CD14-positive monocyte (primary cell): Measurements from ENCODE around the gene OCRL. TPM values are rescaled to one million over a fixed set of nuclear protein-coding genes. Genes with fewer than 3 reads are reported as not detected.
A peak's percentile ranks its signal among the peaks of the same experiment; 100 is the strongest.

Experiments
- DNase-seq, 3 donors: peaks; one replicate each; pipeline ENCODE4 v3.0.0-alpha.2; 2011 to 2022
- H2AFZ ChIP-seq: 2 replicates; pipeline ENCODE4 v1.6.0; 2012; ENCODE audit warnings: mild to moderate bottlenecking, low read depth, low read length, inconsistent platforms; ENCODE audit not compliant: insufficient read depth, poor library complexity, severe bottlenecking
- H3K27ac ChIP-seq, 2 donors: 1 replicate in 1 of 2; 2 replicates in 1 of 2; pipeline ENCODE4 v1.5.1; 2012 to 2013; ENCODE audit warnings: low read length in 2 of 2, control low read depth in 1 of 2, inconsistent platforms in 1 of 2, low read depth in 1 of 2, mild to moderate bottlenecking in 1 of 2
- H3K27me3 ChIP-seq, 2 donors: one replicate each; pipeline versions ENCODE4 v1.6.0 to v1.6.1; 2011 to 2013; ENCODE audit warnings: low read length in 2 of 2; ENCODE audit not compliant: control insufficient read depth in 2 of 2, insufficient read depth in 2 of 2
- H3K36me3 ChIP-seq, 2 donors: replicated peaks in 1 of 2; 1 replicate in 1 of 2; 2 replicates in 1 of 2; pipeline versions ENCODE4 v1.5.1 to v1.6.1; 2012 to 2013; ENCODE audit warnings: low read length in 2 of 2, control low read depth in 1 of 2, inconsistent platforms in 1 of 2, mild to moderate bottlenecking in 1 of 2; ENCODE audit not compliant: insufficient read depth in 2 of 2, control insufficient read depth in 1 of 2
- H3K4me1 ChIP-seq, 2 donors: 1 replicate in 1 of 2; 2 replicates in 1 of 2; pipeline versions ENCODE4 v1.5.1 to v1.6.1; 2012 to 2013; ENCODE audit warnings: low read length in 2 of 2, control low read depth in 1 of 2, inconsistent platforms in 1 of 2, mild to moderate bottlenecking in 1 of 2, moderate library complexity in 1 of 2; ENCODE audit not compliant: insufficient read depth in 2 of 2, control insufficient read depth in 1 of 2
- H3K4me2 ChIP-seq: replicated peaks from 2 replicates; pipeline ENCODE3; 2012; ENCODE audit warnings: low read length, moderate library complexity, mild to moderate bottlenecking; ENCODE audit not compliant: poor library complexity, severe bottlenecking; ENCODE audit errors: extremely low read depth
- H3K4me3 ChIP-seq, 3 experiments: fragments of 200-600 bp in 1 of 3; sonication (generic) in 1 of 3; replicated peaks in 1 of 3; 1 replicate in 2 of 3; 2 replicates in 1 of 3; pipeline ENCODE4 v1.5.1; 2011 to 2013; ENCODE audit warnings: low read length in 3 of 3, mild to moderate bottlenecking in 3 of 3, control low read depth in 2 of 3, low read depth in 2 of 3, inconsistent platforms in 1 of 3, moderate library complexity in 1 of 3
- H3K79me2 ChIP-seq: 2 replicates; pipeline ENCODE4 v1.6.0; 2012; ENCODE audit warnings: mild to moderate bottlenecking, control low read depth, inconsistent platforms, low read length, moderate library complexity; ENCODE audit not compliant: insufficient read depth
- H3K9ac ChIP-seq: 2 replicates; pipeline ENCODE4 v1.6.0; 2017; ENCODE audit warnings: low read length, mild to moderate bottlenecking; ENCODE audit not compliant: insufficient read depth, poor library complexity, severe bottlenecking
- H3K9me3 ChIP-seq, 2 donors: replicated peaks in 1 of 2; 1 replicate in 1 of 2; 2 replicates in 1 of 2; pipeline versions ENCODE4 v1.5.1 to v1.6.1; 2012 to 2013; ENCODE audit warnings: low read length in 2 of 2, control low read depth in 1 of 2; ENCODE audit not compliant: control insufficient read depth in 1 of 2, insufficient read depth in 1 of 2
- H4K20me1 ChIP-seq: 2 replicates; pipeline ENCODE4 v1.6.0; 2012; ENCODE audit warnings: mild to moderate bottlenecking, low read length, control low read depth, moderate library complexity; ENCODE audit not compliant: insufficient read depth
- H3K27ac Mint-ChIP-seq, 7 donors: one replicate each; pipeline ENCODE4 v1.8.0; 2020; ENCODE audit warnings: mild to moderate bottlenecking in 7 of 7, mixed read lengths in 7 of 7, moderate library complexity in 6 of 7, inconsistent platforms in 2 of 7
- H3K27me3 Mint-ChIP-seq, 3 donors: one replicate each; pipeline ENCODE4 v1.8.0; 2021 to 2022; ENCODE audit warnings: low read depth in 3 of 3, mild to moderate bottlenecking in 3 of 3, mixed read lengths in 3 of 3, moderate library complexity in 3 of 3, inconsistent platforms in 1 of 3
- H3K36me3 Mint-ChIP-seq, 2 donors: one replicate each; pipeline ENCODE4 v1.8.0; 2020; ENCODE audit warnings: mixed read lengths in 2 of 2, inconsistent platforms in 1 of 2, mild to moderate bottlenecking in 1 of 2
- H3K4me1 Mint-ChIP-seq: one replicate; pipeline ENCODE4 v1.8.0; 2020; ENCODE audit warnings: mild to moderate bottlenecking, mixed read lengths
- H3K4me3 Mint-ChIP-seq, 2 donors: one replicate each; pipeline ENCODE4 v1.8.0; 2020; ENCODE audit warnings: mild to moderate bottlenecking in 2 of 2, mixed read lengths in 2 of 2, moderate library complexity in 1 of 2
- H3K9me3 Mint-ChIP-seq, 7 donors: one replicate each; pipeline ENCODE4 v1.8.0; 2020 to 2022; ENCODE audit warnings: mixed read lengths in 7 of 7, mild to moderate bottlenecking in 6 of 7, moderate library complexity in 6 of 7, inconsistent platforms in 2 of 7
- WGBS: methylation state at CpG from one replicate; pipeline ENCODE4 v1.1.5; 2013; ENCODE audit warnings: missing lambda C conversion rate; ENCODE audit not compliant: insufficient coverage; 5-methylcytosine and 5-hydroxymethylcytosine counted together
- intact Hi-C, 2 donors: fragments of 100-400 bp; cut with micrococcal nuclease; formaldehyde crosslinking; loops; one replicate each; pipeline versions ENCODE4 v1.15.0 to v1.15.1; 2023
- polyA plus RNA-seq, 3 donors: library from polyadenylated mRNA; depleted of rRNA in 1 of 3; unstranded in 2 of 3; stranded (reverse) in 1 of 3; fragments of 300-500 nt in 2 of 3; fragments of >200 nt in 1 of 3; fragmentation: Illumina TruSeq in 2 of 3; gene quantifications; 1 replicate in 2 of 3; 2 replicates in 1 of 3; pipeline ENCODE4 v1.2.3, GENCODE V29; 2012 to 2021
- TF ChIP-seq, protein P1 (sequence below): fragments of 200-600 bp; IDR thresholded peaks from one replicate; pipeline ENCODE4 v1.8.0; 2022; ENCODE audit warnings: antibody characterized with exemption, mild to moderate bottlenecking

OCRL gene
- polyA plus RNA-seq, 3 donors = 1.8 to 11.2 (median 2.4) TPM

DNA sequence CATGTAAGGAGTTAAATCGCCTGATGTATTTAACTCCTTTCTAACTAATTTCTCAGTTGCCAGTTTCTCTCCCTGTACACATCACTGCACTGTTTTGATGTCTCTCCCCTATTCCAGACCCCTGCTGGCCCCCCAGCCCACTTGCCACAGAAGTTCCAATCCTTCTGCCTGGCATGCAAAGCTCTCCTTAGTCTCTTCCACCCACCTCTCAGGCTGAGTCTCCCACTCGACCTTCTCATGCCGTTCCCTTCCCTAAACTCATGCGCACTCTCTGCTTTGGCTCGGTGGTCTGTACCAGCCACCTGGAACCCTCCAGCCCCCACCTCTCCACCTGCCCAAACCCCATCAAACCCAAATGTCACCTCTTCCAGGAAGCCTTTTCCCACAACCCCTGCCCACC is 57.8 kb downstream of the OCRL start:
- Histone ChIP-seq H3K79me2 (no peaks in the 10 kb centered on the region), H2AFZ (no peak overlapping the region), H3K27ac (no peak overlapping the region), H3K36me3 (peaks cover 9 to 24% of the 10 kb centered on the region in 2 donors), H3K9ac (no peak overlapping the region), H3K27me3 (no peaks in the 10 kb centered on the region), H3K4me1 (no peaks in the 10 kb centered on the region), H3K4me2 (no peak overlapping the region), H3K9me3 (no peaks in the 10 kb centered on the region), H3K4me3 (no peak overlapping the region), H4K20me1 (no peaks in the 10 kb centered on the region)
- WGBS = 83% methylated on average over 3 of the region's 5 CpGs
- Mint-ChIP-seq H3K27ac (no peak overlapping the region), H3K4me1 (peaks cover 9% of the 10 kb centered on the region), H3K4me3 (no peak overlapping the region), H3K9me3 (no peaks in the 10 kb centered on the region), H3K36me3 (peaks cover 6 to 7% of the 10 kb centered on the region in 2 donors), H3K27me3 (peaks cover 0 to 6% (median 0%) of the 10 kb centered on the region in 3 donors)
- DNase-seq = no peak
- intact Hi-C loops = no loop called here
- TF ChIP-seq, protein P1, sequence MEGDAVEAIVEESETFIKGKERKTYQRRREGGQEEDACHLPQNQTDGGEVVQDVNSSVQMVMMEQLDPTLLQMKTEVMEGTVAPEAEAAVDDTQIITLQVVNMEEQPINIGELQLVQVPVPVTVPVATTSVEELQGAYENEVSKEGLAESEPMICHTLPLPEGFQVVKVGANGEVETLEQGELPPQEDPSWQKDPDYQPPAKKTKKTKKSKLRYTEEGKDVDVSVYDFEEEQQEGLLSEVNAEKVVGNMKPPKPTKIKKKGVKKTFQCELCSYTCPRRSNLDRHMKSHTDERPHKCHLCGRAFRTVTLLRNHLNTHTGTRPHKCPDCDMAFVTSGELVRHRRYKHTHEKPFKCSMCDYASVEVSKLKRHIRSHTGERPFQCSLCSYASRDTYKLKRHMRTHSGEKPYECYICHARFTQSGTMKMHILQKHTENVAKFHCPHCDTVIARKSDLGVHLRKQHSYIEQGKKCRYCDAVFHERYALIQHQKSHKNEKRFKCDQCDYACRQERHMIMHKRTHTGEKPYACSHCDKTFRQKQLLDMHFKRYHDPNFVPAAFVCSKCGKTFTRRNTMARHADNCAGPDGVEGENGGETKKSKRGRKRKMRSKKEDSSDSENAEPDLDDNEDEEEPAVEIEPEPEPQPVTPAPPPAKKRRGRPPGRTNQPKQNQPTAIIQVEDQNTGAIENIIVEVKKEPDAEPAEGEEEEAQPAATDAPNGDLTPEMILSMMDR = no peak

GRCh38 chrX:129599499-129599898 is 59.4 kb downstream of the OCRL start:
- peaks cover 5 to 9% of the 10 kb centered on the region in 2 donors for H3K4me1 ChIP-seq
- Mint-ChIP-seq H3K4me3 (no peak overlapping the region), H3K27me3 (peaks cover 0 to 6% (median 0%) of the 10 kb centered on the region in 3 donors), H3K9me3 (no peaks in the 10 kb centered on the region), H3K4me1 (peaks cover 15% of the 10 kb centered on the region), H3K27ac (peak overlapping the region in 1 of 7 donors; percentile 8), H3K36me3 (peaks cover 6 to 7% of the 10 kb centered on the region in 2 donors)
- TF ChIP-seq, protein P1 = no peak
- no peaks in the 10 kb centered on the region for H3K27me3 ChIP-seq
- H3K79me2 ChIP-seq = no peaks in the 10 kb centered on the region
- intact Hi-C loops = no loop called here
- no peak for DNase-seq
- H2AFZ ChIP-seq = no peak overlapping the region
- H3K36me3 ChIP-seq = peaks cover 5 to 15% of the 10 kb centered on the region in 2 donors
- 100% methylated on average over 3 of the region's 5 CpGs for WGBS
- no peak overlapping the region for H3K27ac ChIP-seq
- H3K4me2 ChIP-seq = no peak overlapping the region
- H3K9ac ChIP-seq = no peak overlapping the region
- H3K9me3 ChIP-seq = no peaks in the 10 kb centered on the region
- H4K20me1 ChIP-seq = no peaks in the 10 kb centered on the region
- H3K4me3 ChIP-seq = no peak overlapping the region
